HG03064 (cell line): ENCODE data around the gene TAAR5.
"Not testable (repeated sequence)": the region's sequence is repeated elsewhere in the genome, so short reads cannot be mapped to it uniquely, and the experiment has no call there.

Source experiments
- ATAC-seq: cut with Tn5 transposase; IDR thresholded peaks from one replicate; pipeline ENCODE4 v1.9.1; 2021; ENCODE audit warnings: low read depth; ENCODE audit not compliant: unreplicated experiment

Gene TAAR5

GRCh38 chr6:132571774-132572173, 17.8 kb downstream of the TAAR5 start:
- ATAC-seq: no peak

- no peak for ATAC-seq
These were observed 19.2 kb downstream of the TAAR5 start, which contains the start of gene TAAR6 for GRCh38 chr6:132570221-132570777. TSS of gene TAAR6 (plus strand) at chr6:132570322. CDS start at chr6:132570322, 0 bp downstream.

- no peak for ATAC-seq
These were observed 20.4 kb downstream of the TAAR5 start for GRCh38 chr6:132569170-132569569.

GRCh38 chr6:132568611-132569010, 20.9 kb downstream of the TAAR5 start:
- ATAC-seq: no peak

- ATAC-seq: no peak
These were observed 22.0 kb downstream of the TAAR5 start for GRCh38 chr6:132567566-132567965.

GRCh38 chr6:132566404-132566803, 23.1 kb downstream of the TAAR5 start:
- ATAC-seq: no peak

GRCh38 chr6:132560087-132560486, 29.5 kb downstream of the TAAR5 start:
- ATAC-seq: not testable (repeated sequence)

- no peak for ATAC-seq
These were observed 37.2 kb downstream of the TAAR5 start, which contains the start of gene TAAR8 for GRCh38 chr6:132552372-132552771. TSS of gene TAAR8 (plus strand) at chr6:132552672. CDS start at chr6:132552693, 21 bp downstream.

GRCh38 chr6:132551214-132551613, 38.3 kb downstream of the TAAR5 start:
- no peak for ATAC-seq

GRCh38 chr6:132548746-132549463, 40.6 kb downstream of the TAAR5 start:
- ATAC-seq: no peak

GRCh38 chr6:132544826-132545225, 44.7 kb downstream of the TAAR5 start:
- no peak for ATAC-seq
